HEK293 (cell line): ENCODE data around the gene TTN.

Experiments
- CTCF ChIA-PET: fragments of 350-600 bp; formaldehyde crosslinking; extraction: SDS; loops from one replicate; lab custom pipeline; 2021; ENCODE audit warnings: antibody characterized with exemption; lab: Yijun Ruan, JAX
- POLR2A ChIA-PET: fragments of 300-600 bp; formaldehyde crosslinking; extraction: SDS; loops from one replicate; lab custom pipeline; 2020; ENCODE audit warnings: antibody characterized with exemption, inconsistent platforms; lab: Yijun Ruan, JAX
- H3K27ac ChIP-seq: fragments of 200-500 bp; sonication (Bioruptor generic); 2 replicates; pipeline ENCODE4 v1.5.1; 2014; ENCODE audit warnings: low read depth, low read length, control low read depth, inconsistent platforms; ENCODE audit errors: extremely low read depth
- H3K36me3 ChIP-seq, 2 experiments: fragments of 200-500 bp in 1 of 2; sonication (Bioruptor generic) in 1 of 2; 1 replicate in 1 of 2; 2 replicates in 1 of 2; pipeline ENCODE4 v1.5.1; 2014 to 2017; ENCODE audit warnings: inconsistent platforms in 2 of 2, low read length in 2 of 2; ENCODE audit not compliant: control insufficient read depth in 2 of 2, insufficient read depth in 1 of 2
- H3K4me1 ChIP-seq: fragments of 200-500 bp; sonication (Bioruptor generic); 2 replicates; pipeline ENCODE4 v1.5.1; 2014; ENCODE audit warnings: mild to moderate bottlenecking, low read length, inconsistent platforms; ENCODE audit not compliant: control insufficient read depth, insufficient read depth
- H3K4me3 ChIP-seq: 2 replicates; pipeline ENCODE4 v1.5.1; 2011; ENCODE audit warnings: low read depth, mild to moderate bottlenecking, control low read depth, low read length, moderate library complexity
- H3K9me3 ChIP-seq: fragments of 200-500 bp; sonication (Bioruptor generic); 2 replicates; pipeline ENCODE4 v1.5.1; 2014; ENCODE audit warnings: low read depth, low read length, inconsistent platforms; ENCODE audit not compliant: control insufficient read depth, insufficient read depth
- FEZF1 ChIP-seq: fragments of 450-650 bp; formaldehyde crosslinking; IDR thresholded peaks from 2 replicates; pipeline ENCODE4 v1.5.1; 2016; ENCODE audit warnings: missing biosample characterization, missing genetic modification characterization
- GLI4 ChIP-seq: fragments of 450-650 bp; formaldehyde crosslinking; IDR thresholded peaks from 2 replicates; pipeline ENCODE4 v1.5.1; 2016; ENCODE audit warnings: missing biosample characterization, missing genetic modification characterization
- HOXC10 ChIP-seq: sonication (generic); formaldehyde crosslinking; IDR thresholded peaks from 2 replicates; pipeline ENCODE4 v1.8.1; 2023; ENCODE audit warnings: mild to moderate bottlenecking, missing genetic modification reagents
- IKZF3 ChIP-seq: fragments of 450-650 bp; IDR thresholded peaks from 2 replicates; pipeline ENCODE4 v1.5.0; 2018; ENCODE audit warnings: missing biosample characterization, mild to moderate bottlenecking, missing genetic modification characterization, moderate library complexity
- MEIS1 ChIP-seq: sonication (generic); formaldehyde crosslinking; IDR thresholded peaks from 2 replicates; pipeline ENCODE4 v1.8.1; 2022; ENCODE audit warnings: missing genetic modification reagents, mild to moderate bottlenecking, borderline replicate concordance
- PRDM10 ChIP-seq: fragments of 450-650 bp; formaldehyde crosslinking; IDR thresholded peaks from 2 replicates; pipeline ENCODE4 v1.5.1; 2016; ENCODE audit warnings: missing biosample characterization, missing genetic modification characterization
- PRDM4 ChIP-seq: fragments of 450-650 bp; formaldehyde crosslinking; IDR thresholded peaks from 2 replicates; pipeline ENCODE4 v1.5.1; 2017; ENCODE audit warnings: missing biosample characterization, missing genetic modification characterization
- SP2 ChIP-seq: fragments of 450-650 bp; formaldehyde crosslinking; IDR thresholded peaks from 2 replicates; pipeline ENCODE4 v1.5.1; 2016; ENCODE audit warnings: missing biosample characterization, missing genetic modification characterization
- SP7 ChIP-seq: fragments of 450-650 bp; formaldehyde crosslinking; IDR thresholded peaks from 2 replicates; pipeline ENCODE4 v1.5.1; 2016; ENCODE audit warnings: missing biosample characterization, missing genetic modification characterization
- ZNF239 ChIP-seq: fragments of 450-650 bp; formaldehyde crosslinking; IDR thresholded peaks from 2 replicates; pipeline ENCODE4 v1.5.1; 2016; ENCODE audit warnings: missing biosample characterization, missing genetic modification characterization
- ZNF354C ChIP-seq: fragments of 450-650 bp; formaldehyde crosslinking; IDR thresholded peaks from 2 replicates; pipeline ENCODE4 v1.5.1; 2016; ENCODE audit warnings: missing biosample characterization, missing genetic modification characterization, low read depth, borderline replicate concordance
- ZNF37A ChIP-seq: fragments of 450-650 bp; IDR thresholded peaks from 2 replicates; pipeline ENCODE4 v1.5.1; 2018; ENCODE audit warnings: missing biosample characterization, missing genetic modification characterization
- ZNF423 ChIP-seq: fragments of 450-650 bp; formaldehyde crosslinking; IDR thresholded peaks from 2 replicates; pipeline ENCODE4 v1.5.1; 2016; ENCODE audit warnings: missing biosample characterization, missing genetic modification characterization
- ZNF513 ChIP-seq: fragments of 450-650 bp; IDR thresholded peaks from 2 replicates; pipeline ENCODE4 v1.5.1; 2018; ENCODE audit warnings: missing biosample characterization, missing genetic modification characterization
- ZNF600 ChIP-seq: fragments of 450-650 bp; formaldehyde crosslinking; IDR thresholded peaks from 2 replicates; pipeline ENCODE4 v1.5.1; 2016; ENCODE audit warnings: missing biosample characterization, missing genetic modification characterization
- ZNF645 ChIP-seq: fragments of 450-650 bp; formaldehyde crosslinking; IDR thresholded peaks from 2 replicates; pipeline ENCODE4; 2016; ENCODE audit warnings: missing biosample characterization, missing genetic modification characterization
- ZNF664 ChIP-seq: fragments of 450-650 bp; formaldehyde crosslinking; IDR thresholded peaks from 2 replicates; pipeline ENCODE4 v1.5.1; 2016; ENCODE audit warnings: missing biosample characterization, missing genetic modification characterization
- ZNF692 ChIP-seq: fragments of 450-650 bp; formaldehyde crosslinking; IDR thresholded peaks from 2 replicates; pipeline ENCODE4 v1.5.1; 2016; ENCODE audit warnings: missing biosample characterization, missing genetic modification characterization
- ZNF785 ChIP-seq: fragments of 450-650 bp; formaldehyde crosslinking; IDR thresholded peaks from 2 replicates; pipeline ENCODE4 v1.5.1; 2016; ENCODE audit warnings: missing biosample characterization, missing genetic modification characterization
- ZNF830 ChIP-seq: fragments of 450-650 bp; IDR thresholded peaks from 2 replicates; pipeline ENCODE4 v1.5.0; 2018; ENCODE audit warnings: missing biosample characterization, missing genetic modification characterization, low read depth, mild to moderate bottlenecking, moderate library complexity
- ZSCAN23 ChIP-seq: fragments of 450-650 bp; formaldehyde crosslinking; IDR thresholded peaks from 2 replicates; pipeline ENCODE4 v1.5.1; 2016; ENCODE audit warnings: missing biosample characterization, missing genetic modification characterization
- ZXDB ChIP-seq: fragments of 450-650 bp; formaldehyde crosslinking; IDR thresholded peaks from 2 replicates; pipeline ENCODE4 v1.5.1; 2016; ENCODE audit warnings: missing biosample characterization, missing genetic modification characterization

Gene TTN

DNA sequence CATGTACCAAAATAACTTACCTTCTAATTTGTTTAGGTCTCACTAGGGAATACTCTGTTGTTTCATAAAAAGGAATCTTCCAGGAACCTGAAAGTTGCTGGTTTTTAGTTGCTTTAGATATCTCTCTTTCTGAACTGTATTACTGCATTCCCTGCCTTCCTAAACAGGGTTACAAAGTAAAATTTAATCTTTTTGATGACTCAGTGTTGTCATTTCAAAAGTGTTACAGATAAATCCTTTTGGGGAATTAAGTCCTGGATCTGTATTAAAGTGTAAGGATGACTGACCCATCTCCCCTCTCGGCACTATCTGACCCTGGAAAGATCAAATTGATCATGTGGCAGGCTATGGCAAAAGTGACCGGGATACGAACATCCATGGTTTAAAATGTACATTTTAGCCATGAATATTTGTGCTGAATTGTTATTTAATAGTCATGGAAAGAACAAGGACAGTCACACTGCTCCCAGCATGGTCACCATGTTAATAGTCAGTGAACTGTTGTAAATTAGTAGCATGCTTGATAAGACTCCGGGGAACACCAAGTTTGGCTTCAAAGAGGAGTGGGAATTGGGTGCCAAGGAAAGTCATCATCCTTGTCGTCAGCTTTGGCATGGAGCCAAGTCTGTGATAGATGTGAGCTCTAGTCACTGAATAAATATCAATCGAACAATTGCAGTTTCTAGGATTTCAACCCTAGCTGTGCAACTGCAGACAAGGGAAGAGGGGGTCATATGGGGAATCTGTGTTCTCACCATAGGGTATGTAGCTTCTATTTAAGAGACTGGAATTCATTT is 322.8 kb downstream of the TTN start (continued):
- peak; percentile 52; the same call in 1 of the 2 replicates for TF ChIP-seq PRDM10 (tag by site-specific recombination)
- peak; percentile 49; the same call in 1 of the 2 replicates for TF ChIP-seq ZNF692
- peak; percentile 86 for TF ChIP-seq ZNF37A
- TF ChIP-seq SP2 (tag by site-specific recombination), result no peak
- peak; percentile 82 for TF ChIP-seq ZNF423 (tag by site-specific recombination)
- peak; percentile 81 for TF ChIP-seq IKZF3 (tag by site-specific recombination)
- TF ChIP-seq ZNF513 (tag by site-specific recombination), result peak; percentile 67
- TF ChIP-seq FEZF1 (tag by site-specific recombination), result peak; percentile 88
- TF ChIP-seq ZNF830, result peak; percentile 96
- TF ChIP-seq PRDM4 (tag by site-specific recombination), result peak; percentile 99
- TF ChIP-seq ZNF664 (tag by site-specific recombination), result peak; percentile 90

GRCh38 chr2:178482437-178482836 is 324.8 kb downstream of the TTN start:
- H3K4me3 ChIP-seq, result peak overlapping the region; percentile 13; the same call in 1 of the 2 replicates
- ChIA-PET CTCF (interaction anchor here (0.6 to 1.0 kb wide), 9 partner anchors 12 to 1250 kb away, joined by 3 to 5 read pairs (median 3); no protein-coding TSS in a partner anchor), POLR2A (interaction anchor here (0.6 to 2.1 kb wide), 7 partner anchors 12 to 585 kb away, joined by 3 to 12 read pairs (median 3); partner anchors contain the start of genes PJVK and PRKRA)
- H3K4me1 ChIP-seq, result peaks cover 18% of the 10 kb centered on the region
- no peak overlapping the region for H3K27ac ChIP-seq
- peaks cover 0 to 11% of the 10 kb centered on the region in 2 experiments; a peak in 2 of 3 replicates for H3K36me3 ChIP-seq
- H3K9me3 ChIP-seq, result no peaks in the 10 kb centered on the region
- TF ChIP-seq ZNF692, result no peak
- TF ChIP-seq ZNF239 (tag by site-specific recombination), result no peak
- no peak for TF ChIP-seq ZNF785 (tag by site-specific recombination)
- no peak for TF ChIP-seq ZSCAN23
- peak; percentile 91 for TF ChIP-seq ZNF600 (tag by site-specific recombination)
- TF ChIP-seq FEZF1 (tag by site-specific recombination), result peak; percentile 47
- no peak for TF ChIP-seq ZNF354C (tag by site-specific recombination)
- no peak for TF ChIP-seq MEIS1 (CRISPR knock-in tag)
- TF ChIP-seq SP7 (tag by site-specific recombination), result peak; percentile 79
- no peak for TF ChIP-seq ZNF645 (tag by site-specific recombination)
- 0 out of 2 replicates have a peak, but pooled peaks have one; percentile 28 for TF ChIP-seq ZXDB (tag by site-specific recombination)
- TF ChIP-seq HOXC10 (CRISPR knock-in tag), result no peak
- TF ChIP-seq GLI4 (tag by site-specific recombination), result no peak
